HCT116 (cell line): ENCODE results near the gene CBX5.

Experiments
- CTCF ChIP-seq, 3 experiments: fragments of 200-600 bp in 1 of 3; sonication (generic) in 1 of 3; IDR thresholded peaks in 2 of 3; conservative IDR thresholded peaks in 1 of 3; 2 replicates each; pipeline ENCODE4 v1.5.1; 2012 to 2017; ENCODE audit warnings: low read depth in 2 of 3, low read length in 2 of 3, antibody characterized with exemption in 1 of 3, borderline replicate concordance in 1 of 3, control low read depth in 1 of 3, mild to moderate bottlenecking in 1 of 3, mixed read lengths in 1 of 3, mixed run types in 1 of 3, moderate library complexity in 1 of 3; ENCODE audit not compliant: insufficient read depth in 1 of 3
- EGR1 ChIP-seq: IDR thresholded peaks from 2 replicates; pipeline ENCODE4 v1.6.1; 2012; ENCODE audit warnings: low read depth
- EZH2 ChIP-seq: fragments of 200-600 bp; sonication (generic); IDR thresholded peaks from 2 replicates; pipeline ENCODE4 v1.6.1; 2017; ENCODE audit warnings: antibody characterized with exemption, mixed run types
- EZH2phosphoT487 ChIP-seq: fragments of 200-600 bp; IDR thresholded peaks from 2 replicates; pipeline ENCODE4 v1.6.1; 2018; ENCODE audit warnings: antibody characterized with exemption, borderline replicate concordance
- POLR2AphosphoS5 ChIP-seq: IDR thresholded peaks from 2 replicates; pipeline ENCODE4 v1.6.1; 2011; ENCODE audit warnings: mild to moderate bottlenecking, low read depth, low read length, moderate library complexity
- REST ChIP-seq: IDR thresholded peaks from 2 replicates; pipeline ENCODE4 v1.6.1; 2012; ENCODE audit warnings: low read depth
- SIN3A ChIP-seq: IDR thresholded peaks from 2 replicates; pipeline ENCODE4 v1.6.1; 2012; ENCODE audit warnings: low read depth
- SP1 ChIP-seq: IDR thresholded peaks from 2 replicates; pipeline ENCODE4 v1.6.1; 2012; ENCODE audit warnings: low read depth
- SRF ChIP-seq: IDR thresholded peaks from 2 replicates; pipeline ENCODE4 v1.6.1; 2012; ENCODE audit warnings: low read depth
- YY1 ChIP-seq: IDR thresholded peaks from 2 replicates; pipeline ENCODE4 v1.6.1; 2011; ENCODE audit warnings: low read length, low read depth, moderate library complexity, mild to moderate bottlenecking; ENCODE audit not compliant: insufficient replicate concordance; ENCODE audit errors: extremely low read depth

GRCh38 chr12:54238531-54238930 lies 41.4 kb downstream of the CBX5 start:
- no peak for TF ChIP-seq CTCF (IDR thresholded peaks at IDR 0.05 in 2 of 3, conservative IDR thresholded peaks at IDR 0.05 in 1 of 3; ENCODE audit: borderline replicate concordance in 1 of 3, insufficient read depth in 1 of 3, low read depth in 2 of 3, low read length in 2 of 3)
- TF ChIP-seq EZH2, result no peak
- TF ChIP-seq POLR2AphosphoS5, result no peak
- no peak for TF ChIP-seq YY1
- TF ChIP-seq SIN3A, result no peak
- TF ChIP-seq EZH2phosphoT487, result no peak
- TF ChIP-seq EGR1, result no peak
- no peak for TF ChIP-seq REST
- no peak for TF ChIP-seq SP1
- TF ChIP-seq SRF, result no peak
